ENCODE measurements around the gene PDCD1.
"Not testable (repeated sequence)": the region's sequence is repeated elsewhere in the genome, so short reads cannot be mapped to it uniquely, and the experiment has no call there.

The PDCD1 gene

GRCh38 chr2:241850544-241851324 is 8.0 kb downstream of the PDCD1 start:
- peak; percentile 6 for DNase-seq

DNA sequence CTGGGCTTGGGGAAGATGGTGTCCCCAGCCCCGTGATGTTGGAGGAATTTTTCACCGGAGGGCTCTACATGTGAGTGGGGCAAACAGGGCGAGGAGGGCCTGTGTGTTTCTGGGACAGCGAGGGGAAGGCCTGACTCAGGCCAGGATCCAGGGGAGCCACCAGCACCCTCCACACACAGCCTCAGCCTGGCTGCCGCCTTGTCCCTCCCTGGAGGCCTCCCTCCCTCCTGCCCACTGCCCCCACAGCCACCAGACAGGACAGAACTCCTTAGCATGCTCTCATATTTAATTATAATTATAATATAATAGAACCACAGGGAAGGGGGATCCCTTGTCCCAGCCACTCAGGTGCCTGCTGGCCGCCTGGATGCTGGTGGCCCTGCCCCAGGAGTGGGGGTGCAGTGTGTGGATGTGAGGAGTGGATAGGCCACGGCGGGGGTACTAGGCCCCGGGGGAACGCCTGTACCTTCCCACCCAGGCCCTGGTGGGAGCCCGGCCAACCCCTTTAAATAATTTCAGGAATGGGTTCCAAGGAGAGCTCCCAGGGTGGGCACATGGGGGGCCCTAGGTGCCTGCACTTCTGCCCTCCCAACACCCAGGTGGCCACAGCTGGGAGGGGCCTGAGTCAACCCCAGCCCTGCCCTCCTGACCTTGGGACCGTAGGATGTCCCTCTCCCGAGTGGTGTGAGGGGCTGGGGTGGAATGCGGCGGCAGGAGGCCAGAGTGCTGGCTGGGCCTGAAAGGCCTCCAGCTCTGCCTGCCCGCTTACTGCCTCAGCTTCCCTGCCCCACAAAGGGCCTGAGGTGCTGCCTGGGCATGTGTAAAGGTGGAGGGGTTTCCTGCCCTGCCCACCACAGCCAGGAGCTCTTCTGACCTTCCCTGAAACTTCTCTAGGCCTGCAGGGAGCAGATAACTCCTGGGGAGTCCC is 8.8 kb downstream of the PDCD1 start:
- peak; percentile 15 for DNase-seq

GRCh38 chr2:241848761-241849615 is 9.7 kb downstream of the PDCD1 start:
- DNase-seq, result peak; percentile 21

- no peak for DNase-seq
These were observed 12.3 kb downstream of the PDCD1 start for GRCh38 chr2:241846406-241846805.

- no peak for DNase-seq
These were observed 13.7 kb downstream of the PDCD1 start for GRCh38 chr2:241844831-241845578.

- DNase-seq, result peak; percentile 95
These were observed 14.5 kb downstream of the PDCD1 start for GRCh38 chr2:241844066-241844728.

DNA sequence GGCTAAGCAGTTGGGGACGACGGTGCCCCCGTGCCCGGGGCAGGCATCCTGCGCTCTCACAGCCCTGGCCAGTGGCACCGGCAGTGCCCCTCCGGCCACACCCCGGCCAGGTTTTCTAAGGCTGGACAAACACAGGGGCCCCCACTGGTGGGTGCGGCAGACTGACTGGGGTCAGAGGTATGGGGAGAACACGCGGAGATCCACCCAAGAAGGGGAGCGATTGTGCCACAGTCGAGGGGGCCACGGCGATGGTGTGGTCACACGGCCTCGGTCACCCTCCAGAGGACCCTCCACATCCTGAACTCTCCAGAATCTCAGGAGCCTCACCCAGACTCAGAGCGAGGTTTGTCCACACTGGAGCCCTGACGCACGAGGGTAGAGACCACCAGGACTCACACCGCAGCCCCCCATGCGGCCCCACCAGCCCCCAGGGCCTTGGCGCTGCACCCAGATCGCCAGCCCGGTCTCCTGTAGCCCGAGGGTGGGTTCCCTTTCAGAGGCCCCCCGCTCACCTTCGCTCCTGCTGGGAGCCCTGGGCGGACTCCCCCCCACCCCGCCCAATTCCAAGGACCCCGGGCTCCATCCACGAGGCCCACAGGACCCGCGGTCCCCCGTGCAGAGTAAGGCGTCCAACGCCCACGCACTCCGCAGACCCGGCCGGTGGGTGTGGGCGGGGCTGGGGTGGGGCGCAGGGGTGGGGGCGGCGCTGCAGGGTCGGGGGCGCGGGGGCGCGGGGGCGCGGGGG is 15.2 kb downstream of the PDCD1 start:
- DNase-seq, result no peak

DNA sequence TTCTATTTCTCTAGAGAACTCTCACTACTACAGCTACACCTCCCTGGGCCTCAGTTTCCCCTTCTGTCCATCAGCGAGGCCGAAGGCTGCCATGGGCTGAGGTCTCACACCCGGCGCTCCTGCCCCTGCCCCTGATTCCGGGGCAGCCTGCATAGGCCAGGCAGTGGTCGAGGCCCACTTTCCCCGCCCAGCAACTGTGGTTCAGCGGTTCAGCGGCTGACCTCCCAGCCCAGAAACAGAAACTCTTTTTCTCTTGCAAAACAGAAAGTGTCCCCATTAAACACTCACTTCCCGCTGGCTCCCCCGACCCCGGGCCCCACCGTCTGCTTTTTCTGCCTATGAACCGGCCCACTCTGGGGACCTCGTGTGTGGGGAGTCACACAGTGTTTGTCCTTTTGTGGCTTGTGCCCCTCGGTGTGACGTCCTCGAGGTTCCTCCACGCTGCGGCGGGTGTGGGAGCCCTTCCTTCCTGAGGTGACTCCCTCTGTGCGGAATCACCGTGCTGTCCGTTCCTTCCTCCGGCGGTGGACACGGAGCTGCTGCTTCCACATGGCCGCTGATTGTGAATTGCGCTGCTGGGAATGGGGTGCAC is 16.0 kb downstream of the PDCD1 start:
- DNase-seq, result peak; percentile 68

DNA sequence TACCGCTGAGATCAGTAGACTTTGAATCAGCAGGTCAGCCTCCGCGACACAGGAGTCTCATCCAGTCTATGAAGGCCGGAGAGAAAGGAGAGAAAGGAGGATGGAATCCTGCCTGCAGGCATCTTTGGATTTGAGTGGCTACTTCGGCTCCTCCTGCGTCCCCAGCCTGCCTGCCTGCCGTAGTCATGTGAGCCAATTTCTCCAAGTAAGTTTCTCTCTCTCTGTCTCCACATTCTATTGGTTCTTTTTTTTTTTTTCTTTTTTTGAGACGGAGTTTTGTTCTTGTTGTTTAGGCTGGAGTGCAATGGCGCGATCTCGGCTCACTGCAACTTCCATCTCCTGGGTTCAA is 16.7 kb downstream of the PDCD1 start:
- no peak for DNase-seq

DNA sequence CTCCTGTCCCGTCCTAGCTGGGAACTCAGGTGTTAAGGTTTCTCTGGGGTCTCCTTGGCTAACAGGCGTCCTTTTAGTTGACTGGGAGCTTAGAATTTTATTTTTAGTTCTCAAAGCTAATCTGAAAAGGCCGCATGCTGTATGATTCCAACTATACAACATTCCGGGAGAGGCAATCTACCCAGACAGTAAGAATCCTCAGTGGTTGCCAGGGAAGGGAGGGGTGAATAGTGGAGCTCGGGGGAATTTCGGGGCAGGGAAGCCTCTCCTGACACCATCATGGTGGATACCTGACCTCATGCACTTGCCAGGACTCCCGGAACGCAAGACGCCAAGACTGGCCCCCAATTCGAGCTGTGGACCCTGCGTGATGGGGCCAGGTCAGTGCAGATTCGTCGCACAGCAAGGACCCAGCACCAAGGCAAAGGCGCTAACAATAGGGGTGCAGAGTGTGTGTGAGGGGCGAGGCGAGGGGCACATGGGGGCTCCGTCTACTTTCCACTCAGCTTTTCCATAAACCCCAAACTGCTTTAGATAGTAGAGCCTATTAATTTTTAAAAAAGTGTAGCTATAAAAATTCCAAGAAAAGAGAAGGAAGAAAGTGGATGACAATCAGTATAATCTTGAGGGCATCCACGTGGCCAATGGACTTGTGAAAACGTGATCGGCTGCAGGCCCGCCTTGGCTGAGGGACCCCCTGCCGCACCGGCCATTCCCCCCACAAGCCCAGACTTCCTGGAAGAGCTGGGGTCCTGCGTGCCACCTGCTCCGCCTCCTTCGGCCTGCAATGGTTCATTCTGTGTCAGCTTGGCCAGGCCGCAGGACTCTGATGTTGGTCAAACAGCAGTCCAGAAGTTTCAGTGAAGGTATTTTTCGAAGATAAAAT is 17.3 kb downstream of the PDCD1 start:
- DNase-seq, result no peak

GRCh38 chr2:241837197-241837965 is 21.3 kb downstream of the PDCD1 start:
- no peak for DNase-seq

DNA sequence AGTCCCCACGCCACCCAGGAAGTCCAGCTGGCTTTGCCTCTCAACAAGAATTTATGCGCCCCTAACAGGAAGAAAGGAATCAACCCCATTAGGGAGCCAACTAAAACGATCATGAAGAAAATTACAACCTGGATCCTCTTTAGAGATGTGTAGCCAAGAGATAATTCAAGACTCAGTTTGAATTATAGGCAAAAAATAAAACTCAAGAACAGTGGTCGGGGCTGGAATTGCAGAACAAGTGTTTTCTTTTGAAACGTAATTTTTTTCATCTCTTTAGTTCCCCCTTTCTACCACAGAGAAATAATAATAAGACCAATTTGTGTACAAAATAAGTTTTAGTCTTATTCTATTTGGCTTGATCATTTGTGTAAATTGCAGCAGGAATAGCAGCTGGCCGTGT is 22.4 kb downstream of the PDCD1 start:
- DNase-seq, result no peak

DNA sequence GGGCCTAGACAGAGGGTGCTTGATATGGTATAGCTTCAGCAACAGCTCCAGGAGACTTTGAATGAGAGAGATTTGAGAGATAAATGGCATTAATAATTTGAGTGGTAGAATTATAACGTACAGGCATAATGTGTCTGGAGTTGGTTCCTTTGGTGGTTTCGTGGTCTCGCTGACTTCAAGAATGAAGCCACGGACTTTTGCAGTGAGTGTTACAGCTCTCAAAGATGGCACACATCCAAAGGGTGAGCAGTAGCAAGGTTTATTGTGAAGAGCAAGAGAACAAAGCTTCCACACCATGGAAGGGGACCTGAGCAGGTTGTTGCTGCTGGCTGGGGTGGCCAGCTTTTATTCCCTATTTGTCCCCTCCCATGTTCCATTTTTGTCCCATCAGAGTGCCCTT is 23.1 kb downstream of the PDCD1 start:
- DNase-seq, result no peak

DNA sequence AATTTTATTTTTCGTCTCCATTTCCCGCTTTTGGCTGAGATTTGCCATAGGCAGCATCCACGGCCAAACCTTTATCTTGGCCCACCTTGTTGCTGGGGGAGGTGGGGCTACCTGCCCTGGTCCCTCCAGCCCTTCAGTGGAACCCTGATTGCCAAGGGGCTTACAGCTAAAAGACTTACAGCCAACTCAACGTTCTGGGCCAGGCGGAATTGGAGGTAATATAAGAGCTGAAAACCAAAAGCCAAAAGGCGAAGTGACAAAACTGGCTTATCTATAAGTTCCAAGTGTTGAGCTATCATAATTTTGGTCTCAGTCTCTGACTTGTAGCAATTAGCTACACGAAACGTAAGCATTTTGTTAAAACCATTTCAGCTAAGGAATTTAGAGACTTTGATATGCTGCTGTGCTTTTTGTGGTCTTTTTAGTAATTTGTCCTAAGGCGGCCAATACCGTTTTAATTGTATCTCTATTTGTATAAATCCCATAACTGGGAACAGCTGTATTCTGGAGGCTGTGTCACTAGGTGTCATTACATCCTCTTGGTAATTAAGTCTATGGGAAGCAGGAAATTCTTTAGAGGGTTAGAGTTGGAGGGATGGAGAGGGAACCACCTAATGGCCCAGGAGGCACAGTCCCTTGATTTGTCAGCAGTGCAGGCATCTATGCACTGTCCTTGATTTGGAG is 24.0 kb downstream of the PDCD1 start:
- no peak for DNase-seq

GRCh38 chr2:241833756-241834526 is 24.8 kb downstream of the PDCD1 start:
- DNase-seq, result not testable (repeated sequence)

GRCh38 chr2:241833101-241833663 is 25.5 kb downstream of the PDCD1 start:
- no peak for DNase-seq

- DNase-seq, result no peak
These were observed 31.3 kb downstream of the PDCD1 start for GRCh38 chr2:241827394-241827793.
